Activated gamma-delta T cell (primary cell): ENCODE results near the gene DDR2.

Source experiments
- DNase-seq: peaks from one replicate; lab custom pipeline; 2025; lab: John Stamatoyannopoulos, UW

Gene DDR2

GRCh38 chr1:162671664-162672410 is 39.6 kb downstream of the DDR2 start:
- DNase-seq = no peak

DNA sequence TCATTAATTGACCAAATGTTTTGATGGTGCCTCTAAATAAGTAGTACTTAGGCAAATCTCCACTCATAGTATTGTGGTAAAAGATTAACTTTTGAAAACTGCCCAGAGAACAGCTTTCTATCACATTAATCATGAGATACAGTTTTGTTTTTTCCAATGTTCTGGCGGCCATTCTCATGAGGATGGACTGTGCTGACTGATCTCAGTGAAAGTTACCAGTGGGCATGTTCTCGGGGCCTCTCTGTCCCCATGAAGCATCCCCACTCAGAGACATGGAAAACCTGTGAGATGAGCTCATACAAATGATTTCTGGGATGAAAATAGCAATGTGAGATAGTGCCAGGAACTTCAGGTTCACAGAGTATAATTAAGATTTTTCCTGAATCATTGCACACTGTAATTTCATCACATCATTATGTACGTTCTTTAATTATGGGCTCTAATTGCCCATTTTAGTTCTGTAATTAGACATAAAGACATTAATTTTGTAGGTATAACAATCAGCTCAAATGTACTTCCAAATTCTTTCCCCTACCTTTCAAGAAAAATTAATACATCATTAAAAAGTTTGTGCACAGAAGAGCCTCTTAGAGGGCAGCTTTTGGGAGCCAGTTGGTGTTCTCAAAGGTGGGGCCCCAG is 40.5 kb downstream of the DDR2 start:
- DNase-seq = no peak

- no peak for DNase-seq
These were observed 41.9 kb downstream of the DDR2 start for GRCh38 chr1:162674034-162674608.

DNA sequence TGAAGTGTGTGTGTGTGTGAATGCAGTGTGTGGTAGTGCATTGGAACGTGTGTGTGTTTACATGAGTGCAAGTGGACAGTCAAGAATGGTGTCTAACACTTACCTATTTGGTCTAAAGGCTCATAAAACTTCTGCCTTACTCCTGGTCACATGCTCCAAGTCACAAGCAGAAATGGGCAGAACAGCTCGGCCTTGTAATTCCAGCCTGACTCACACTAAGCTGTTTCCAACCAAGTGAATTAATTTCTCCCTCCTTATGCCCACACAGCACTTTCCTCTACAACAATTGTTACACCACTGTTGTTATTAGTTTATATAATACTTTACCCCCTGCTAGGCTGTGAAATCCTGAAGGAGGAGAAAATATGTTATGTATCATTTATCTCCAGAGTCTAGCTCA is 43.8 kb downstream of the DDR2 start:
- no peak for DNase-seq

- DNase-seq = no peak
These were observed 44.5 kb downstream of the DDR2 start for GRCh38 chr1:162676750-162677149.

GRCh38 chr1:162677607-162678371 is 45.5 kb downstream of the DDR2 start:
- no peak for DNase-seq

DNA sequence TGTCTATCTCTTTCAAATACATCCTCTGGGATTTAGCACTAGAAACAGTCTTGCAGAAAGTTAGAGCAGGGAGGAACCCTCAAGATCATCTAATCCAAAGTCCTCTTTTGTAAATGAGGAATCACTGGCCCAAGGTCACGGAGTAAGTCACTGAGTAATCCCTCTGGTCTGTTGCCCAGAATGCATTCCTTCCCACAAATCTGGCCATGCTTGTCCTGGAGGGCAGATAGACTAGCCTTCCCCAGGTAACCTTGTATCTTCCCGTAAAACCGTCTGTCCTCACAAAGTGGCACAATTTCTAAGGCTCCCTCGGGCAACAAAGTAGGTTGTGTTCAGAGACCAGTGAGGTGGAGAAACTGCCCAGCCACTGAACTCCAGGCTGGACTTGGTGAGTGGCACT is 46.2 kb downstream of the DDR2 start:
- DNase-seq = no peak

DNA sequence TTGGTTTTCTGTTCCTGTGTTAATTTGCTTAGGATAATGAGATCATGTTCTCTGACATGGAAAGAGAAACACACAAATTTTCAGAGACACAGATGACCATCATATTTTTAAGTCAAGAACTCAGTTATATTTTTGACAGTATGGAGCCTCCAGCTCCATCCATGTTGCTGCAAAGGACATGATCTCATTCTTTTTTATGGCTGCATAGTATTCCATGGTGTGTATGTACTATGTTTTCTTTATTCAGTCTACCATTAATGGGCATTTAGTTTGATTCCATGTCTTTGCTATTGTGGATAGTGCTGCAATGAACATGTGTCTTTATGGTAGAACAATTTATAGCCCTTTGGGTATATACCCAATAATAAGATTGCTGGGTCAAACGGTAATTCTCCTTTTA is 47.0 kb downstream of the DDR2 start:
- no peak for DNase-seq

DNA sequence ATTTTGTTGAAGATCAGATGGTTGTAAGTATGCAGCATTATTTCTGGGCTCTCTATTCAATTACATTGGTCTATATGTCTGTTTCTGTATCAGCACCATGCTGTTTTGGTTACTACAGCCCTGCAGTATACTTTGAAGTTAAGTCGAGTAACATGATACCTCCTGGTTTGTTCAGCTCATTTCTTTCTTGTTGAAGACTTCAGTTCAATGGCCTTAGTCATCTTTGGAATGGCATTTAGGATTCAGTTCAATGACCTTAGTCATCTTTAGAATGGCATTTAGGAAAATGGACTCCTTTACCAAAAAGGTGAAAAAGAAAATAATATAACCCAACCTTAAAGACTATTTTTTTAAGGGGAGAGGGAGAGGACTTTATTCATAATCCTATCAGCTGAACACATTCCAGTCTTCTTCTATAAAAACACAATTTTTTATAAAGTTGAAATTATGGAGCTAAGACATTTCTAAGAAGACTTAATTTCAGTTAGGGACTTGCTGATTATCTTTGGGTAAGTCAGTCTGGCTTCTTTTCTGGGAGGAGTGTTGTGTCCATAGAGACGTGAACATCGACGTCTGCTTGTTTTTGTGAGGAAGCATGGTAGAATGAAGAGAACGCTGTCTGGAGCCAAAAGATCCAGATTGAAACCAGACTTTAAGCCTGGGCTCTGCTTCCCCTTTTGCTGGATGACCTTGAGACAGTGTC is 48.3 kb downstream of the DDR2 start:
- no peak for DNase-seq

- no peak for DNase-seq
These were observed 48.8 kb downstream of the DDR2 start for GRCh38 chr1:162681122-162681436.

DNA sequence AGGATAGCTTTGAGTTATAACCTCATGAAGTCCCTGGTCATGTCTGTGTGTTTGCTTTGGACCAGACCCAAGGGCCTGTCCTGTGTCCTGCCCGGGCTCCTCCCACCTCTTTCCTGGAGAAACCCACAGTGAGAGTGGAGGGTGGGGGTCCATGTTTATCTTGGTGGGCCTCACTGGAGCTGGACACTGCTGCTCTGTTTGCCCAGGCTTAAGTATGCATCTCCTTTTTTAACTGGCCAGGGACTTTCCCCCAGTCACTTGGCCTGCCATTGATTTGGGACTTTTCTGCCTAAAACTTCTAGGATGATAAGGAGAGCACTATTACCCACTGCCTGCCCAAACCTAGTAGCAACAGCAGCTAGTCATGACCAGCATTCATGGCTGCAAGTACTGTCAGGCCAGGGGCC is 49.8 kb downstream of the DDR2 start:
- DNase-seq = no peak

GRCh38 chr1:162687870-162688269 is 55.6 kb downstream of the DDR2 start:
- DNase-seq = no peak

DNA sequence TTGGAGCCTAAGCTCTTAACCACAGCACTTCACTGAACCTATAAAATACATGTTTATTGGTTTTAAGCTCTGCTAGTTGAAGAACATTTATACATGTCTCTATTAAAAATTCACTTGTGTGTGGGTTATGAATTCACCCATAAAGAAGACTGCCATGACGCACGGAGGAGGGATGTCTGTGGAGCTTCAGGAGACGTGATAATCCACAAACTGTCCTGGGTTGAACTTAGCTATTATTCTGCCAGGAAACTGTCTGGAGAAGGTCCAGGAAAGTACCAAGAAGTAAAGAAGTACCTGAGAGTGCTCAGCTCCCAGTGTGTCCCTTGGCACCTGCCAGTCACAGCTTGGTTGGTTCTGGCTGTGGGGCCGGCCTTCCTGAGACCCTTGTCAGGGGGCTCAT is 56.3 kb downstream of the DDR2 start:
- no peak for DNase-seq

GRCh38 chr1:162688931-162689330 is 56.7 kb downstream of the DDR2 start:
- no peak for DNase-seq

DNA sequence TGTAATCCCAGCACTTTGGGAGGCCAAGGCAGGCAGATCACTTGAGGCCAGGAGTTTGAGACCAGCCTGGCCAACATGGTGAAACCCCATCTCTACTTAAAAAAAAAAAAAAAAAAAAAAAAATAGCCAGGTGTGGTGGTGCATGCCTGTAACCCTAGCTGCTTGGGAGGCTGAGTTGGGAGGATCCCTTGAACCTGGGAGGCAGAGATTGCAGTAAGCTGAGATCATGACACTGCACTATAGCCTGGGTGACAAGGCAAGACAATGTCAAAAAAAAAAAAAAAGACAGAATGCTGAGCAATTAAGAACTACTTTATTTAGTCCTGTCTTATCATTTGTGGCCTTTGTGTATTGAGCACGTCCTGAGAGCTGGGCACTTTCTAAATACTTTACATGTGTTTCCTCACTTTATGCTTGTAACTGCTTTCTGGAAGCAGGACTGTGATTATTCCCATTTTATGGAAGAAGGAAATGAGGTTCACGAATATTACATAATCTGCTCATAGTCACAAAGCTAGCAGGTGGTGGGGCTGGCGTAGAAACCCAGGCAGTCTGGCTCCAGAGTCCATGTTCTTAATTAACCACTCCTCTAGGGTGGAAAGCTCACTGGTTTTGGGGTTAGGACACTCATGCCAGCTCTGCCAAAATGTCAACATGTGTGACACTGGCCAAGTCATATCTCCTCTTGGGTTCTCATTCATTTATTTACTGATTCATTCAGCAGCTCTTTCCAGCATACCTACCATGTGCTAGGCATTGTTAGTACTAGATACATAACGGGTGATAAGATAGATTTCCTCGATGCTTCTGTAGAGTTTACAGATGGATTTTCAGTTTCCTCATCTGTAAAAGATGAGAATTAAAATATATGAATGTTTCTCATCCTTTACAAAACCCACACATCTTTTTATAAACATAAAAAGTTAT is 57.7 kb downstream of the DDR2 start:
- no peak for DNase-seq

DNA sequence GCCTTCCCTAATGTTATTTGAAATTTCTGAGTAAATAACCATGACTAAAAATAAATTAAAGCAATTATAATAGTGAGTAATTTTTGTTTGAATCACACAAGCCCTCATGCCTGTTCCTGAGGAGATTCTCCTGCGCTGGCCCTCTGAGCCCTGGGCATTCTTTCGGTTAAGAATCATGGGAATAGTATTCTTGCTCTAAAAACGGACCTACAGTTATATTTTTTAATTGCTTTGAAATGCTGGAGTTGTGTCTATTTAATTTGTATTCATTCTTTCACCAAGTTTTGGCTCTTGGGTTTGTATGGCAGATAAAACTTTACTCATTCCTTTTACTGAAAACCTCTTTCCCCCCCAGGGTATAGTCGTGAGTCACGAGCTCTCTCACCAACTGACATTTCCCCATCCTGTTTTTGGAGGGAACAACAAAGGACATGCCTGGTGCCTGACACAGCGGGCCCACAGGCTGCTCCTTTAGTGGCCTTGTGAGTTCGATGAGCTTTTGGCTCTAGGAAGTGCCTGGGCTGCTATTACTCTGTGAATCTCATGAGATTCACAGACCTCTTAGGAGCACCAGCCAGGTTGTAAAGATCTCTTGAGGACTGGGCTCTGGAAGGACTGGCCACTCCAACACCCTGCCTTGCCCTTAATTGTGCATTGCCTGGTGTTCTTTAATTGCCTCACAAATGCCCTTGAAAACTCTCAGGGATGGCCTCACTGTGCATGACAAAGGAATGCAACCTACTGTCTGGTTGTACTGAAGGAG is 58.6 kb downstream of the DDR2 start:
- no peak for DNase-seq

GRCh38 chr1:162691999-162692575 is 59.8 kb downstream of the DDR2 start:
- no peak for DNase-seq

DNA sequence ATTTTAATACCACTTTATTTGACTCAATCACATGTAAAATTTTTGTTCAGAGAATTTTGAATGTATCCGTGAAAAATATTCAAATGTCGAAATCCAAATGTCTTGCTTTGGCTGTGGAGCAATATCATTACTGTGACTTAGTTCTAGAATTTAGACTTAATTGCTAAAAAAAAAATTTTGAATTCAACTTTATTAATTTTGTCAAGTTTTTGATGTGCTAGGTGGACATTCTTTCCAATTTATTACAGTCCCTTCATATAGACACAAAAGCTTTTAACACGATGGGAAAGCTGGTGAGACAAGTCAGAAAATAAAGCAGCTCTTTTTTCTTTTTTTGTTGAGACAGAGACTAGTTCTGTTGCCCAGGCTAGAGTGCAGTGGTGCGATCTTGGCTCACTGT is 62.6 kb downstream of the DDR2 start:
- no peak for DNase-seq

DNA sequence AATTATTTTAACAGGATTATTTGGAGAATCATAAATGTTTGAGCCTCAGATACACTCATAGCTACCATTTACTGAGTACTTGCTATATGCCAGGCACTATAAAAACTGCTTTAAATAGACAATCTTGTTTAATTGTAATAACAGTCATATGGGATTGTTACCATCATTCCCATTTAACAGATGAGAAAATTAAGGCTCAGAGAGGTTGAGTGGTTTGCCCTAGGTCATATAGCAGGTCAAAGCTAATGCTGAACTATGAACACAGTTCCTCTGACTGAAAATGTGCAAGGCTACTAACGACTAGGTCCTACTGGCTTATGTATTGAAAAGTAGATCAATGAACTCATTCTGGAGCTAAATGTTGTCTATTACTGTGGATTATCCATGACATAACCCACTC is 63.4 kb downstream of the DDR2 start:
- no peak for DNase-seq

GRCh38 chr1:162696286-162696862 is 64.1 kb downstream of the DDR2 start:
- no peak for DNase-seq
